Fibroblast of mammary gland (primary cell): ENCODE results near the gene DACT1.

Experiments
- DNase-seq: peaks from one replicate; pipeline ENCODE4 v3.0.0-alpha.2; 2010; ENCODE audit warnings: low read depth
- H3K4me3 ChIP-seq: 2 replicates; pipeline ENCODE4 v1.5.1; 2011; ENCODE audit warnings: low read depth, mild to moderate bottlenecking, low read length, moderate library complexity; ENCODE audit not compliant: control insufficient read depth
- TF ChIP-seq, protein P1 (sequence below): conservative IDR thresholded peaks from 2 replicates; pipeline ENCODE4 v1.5.1; 2011; ENCODE audit warnings: low read depth, low read length, inconsistent platforms; ENCODE audit not compliant: control insufficient read depth, insufficient read depth

DACT1 gene

DNA sequence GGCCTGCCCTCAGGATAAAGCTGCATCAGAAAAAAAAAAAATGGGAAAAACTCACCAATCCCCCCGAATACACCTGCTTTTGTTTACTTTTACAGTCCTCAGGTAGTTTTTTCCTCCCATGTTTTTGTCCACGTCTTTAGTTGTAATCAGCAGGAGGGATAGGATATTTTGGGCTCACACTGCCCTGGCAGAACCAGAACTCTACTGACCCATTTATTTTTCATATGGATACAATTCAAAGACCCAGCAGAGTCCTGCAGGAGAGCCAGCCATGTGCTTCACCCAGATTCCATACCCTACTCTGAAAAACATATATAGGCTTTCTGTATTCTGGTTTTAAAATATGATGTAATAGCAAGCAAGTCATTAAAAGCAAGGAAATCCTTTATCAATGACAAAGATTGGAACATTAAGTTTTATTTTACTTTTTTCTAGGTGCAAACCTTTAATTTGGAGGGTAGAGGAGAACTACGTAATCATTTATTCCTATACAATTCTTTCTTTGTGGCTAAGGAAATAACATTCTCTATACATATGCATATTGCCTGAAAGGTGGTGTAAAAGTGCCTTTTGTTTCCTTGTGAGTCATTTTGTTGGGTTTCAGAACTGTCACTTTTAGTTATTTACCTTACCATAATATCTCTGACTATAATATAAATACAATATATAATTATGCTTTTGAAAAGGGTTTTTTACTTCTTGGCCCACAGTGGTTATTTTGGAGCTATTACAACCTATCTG is 19.1 kb downstream of the DACT1 start:
- TF ChIP-seq, protein P1, sequence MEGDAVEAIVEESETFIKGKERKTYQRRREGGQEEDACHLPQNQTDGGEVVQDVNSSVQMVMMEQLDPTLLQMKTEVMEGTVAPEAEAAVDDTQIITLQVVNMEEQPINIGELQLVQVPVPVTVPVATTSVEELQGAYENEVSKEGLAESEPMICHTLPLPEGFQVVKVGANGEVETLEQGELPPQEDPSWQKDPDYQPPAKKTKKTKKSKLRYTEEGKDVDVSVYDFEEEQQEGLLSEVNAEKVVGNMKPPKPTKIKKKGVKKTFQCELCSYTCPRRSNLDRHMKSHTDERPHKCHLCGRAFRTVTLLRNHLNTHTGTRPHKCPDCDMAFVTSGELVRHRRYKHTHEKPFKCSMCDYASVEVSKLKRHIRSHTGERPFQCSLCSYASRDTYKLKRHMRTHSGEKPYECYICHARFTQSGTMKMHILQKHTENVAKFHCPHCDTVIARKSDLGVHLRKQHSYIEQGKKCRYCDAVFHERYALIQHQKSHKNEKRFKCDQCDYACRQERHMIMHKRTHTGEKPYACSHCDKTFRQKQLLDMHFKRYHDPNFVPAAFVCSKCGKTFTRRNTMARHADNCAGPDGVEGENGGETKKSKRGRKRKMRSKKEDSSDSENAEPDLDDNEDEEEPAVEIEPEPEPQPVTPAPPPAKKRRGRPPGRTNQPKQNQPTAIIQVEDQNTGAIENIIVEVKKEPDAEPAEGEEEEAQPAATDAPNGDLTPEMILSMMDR: no peak
- H3K4me3 ChIP-seq: no peak overlapping the region
- no peak for DNase-seq

DNA sequence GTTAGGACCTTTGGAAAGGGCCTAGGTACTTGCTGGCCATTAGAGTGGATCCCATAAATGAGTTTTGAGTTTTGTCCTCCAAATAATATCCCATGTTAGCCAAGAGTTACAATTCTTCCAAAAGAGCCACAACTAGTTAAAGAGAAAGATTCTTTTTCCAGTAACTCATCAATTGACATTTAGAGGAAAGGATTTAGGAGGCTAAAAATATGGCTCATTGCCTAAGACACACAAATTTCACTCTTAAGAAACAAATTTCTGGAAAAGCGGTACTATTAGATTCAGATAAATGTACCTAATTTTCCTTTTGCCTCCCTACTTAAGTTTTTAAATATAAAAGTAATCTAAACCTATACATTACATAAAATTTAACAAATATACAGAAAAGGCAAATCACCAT is 21.3 kb downstream of the DACT1 start:
- TF ChIP-seq, protein P1: no peak
- H3K4me3 ChIP-seq: no peak overlapping the region
- no peak for DNase-seq

DNA sequence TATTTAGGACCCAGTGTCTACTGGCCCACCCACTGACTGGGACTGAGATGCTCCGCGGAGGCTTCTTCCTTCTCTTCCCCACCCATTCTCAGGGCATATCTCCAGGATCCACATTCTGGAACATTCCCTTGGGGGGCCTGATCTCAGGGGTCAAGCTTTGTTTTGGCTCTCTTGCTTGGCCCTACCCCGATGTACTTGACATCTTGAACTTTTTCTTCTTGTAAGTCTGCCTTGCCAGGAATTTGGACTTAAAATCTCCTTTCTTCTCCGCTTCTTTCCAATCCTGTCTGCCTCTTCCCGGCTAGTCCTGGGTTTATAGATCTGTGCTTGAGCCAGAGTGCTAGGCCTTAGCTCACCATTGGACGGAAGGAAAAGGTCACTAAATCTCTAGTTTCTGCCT is 22.1 kb downstream of the DACT1 start:
- DNase-seq: no peak
- TF ChIP-seq, protein P1: no peak
- H3K4me3 ChIP-seq: no peak overlapping the region

DNA sequence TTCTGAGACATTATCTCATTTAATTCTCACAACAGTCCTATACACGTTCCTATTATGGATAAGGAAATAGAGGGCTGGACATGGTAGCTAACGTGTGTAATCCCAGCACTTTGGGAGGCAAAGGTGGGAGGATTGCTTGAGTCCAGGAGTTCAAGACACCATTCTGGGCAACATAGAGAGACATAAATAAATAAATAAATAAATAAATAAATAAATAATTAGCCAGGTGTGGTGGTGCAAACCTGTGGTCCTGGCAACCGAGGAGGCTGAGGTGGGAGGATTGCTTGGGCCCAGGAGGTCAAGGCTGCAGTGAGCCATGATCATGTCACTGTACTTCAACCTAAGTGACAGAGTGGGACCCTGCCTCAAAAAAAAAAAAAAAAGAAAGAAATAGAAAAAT is 22.6 kb downstream of the DACT1 start:
- DNase-seq: no peak
- TF ChIP-seq, protein P1: no peak
- H3K4me3 ChIP-seq: no peak overlapping the region

DNA sequence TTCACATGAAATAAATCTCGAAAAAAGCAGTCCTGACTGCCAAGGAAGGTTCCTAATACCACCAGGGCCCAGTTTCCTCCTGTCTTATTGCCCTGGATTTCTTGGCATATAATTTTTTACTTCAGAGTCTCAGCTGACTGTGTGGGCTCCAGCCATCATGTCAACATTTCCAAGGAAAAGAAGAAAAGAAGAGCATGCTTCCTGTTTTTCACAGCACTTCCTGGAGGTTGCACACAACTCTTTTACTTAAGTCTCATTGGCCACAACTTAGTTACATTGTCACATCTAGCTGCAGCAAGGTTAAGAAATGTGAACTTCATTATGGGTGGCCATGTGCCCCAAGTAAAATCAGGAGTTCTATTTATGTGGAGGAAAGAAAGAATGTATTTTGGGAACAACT is 24.3 kb downstream of the DACT1 start:
- no peak for DNase-seq
- TF ChIP-seq, protein P1: no peak
- no peak overlapping the region for H3K4me3 ChIP-seq

DNA sequence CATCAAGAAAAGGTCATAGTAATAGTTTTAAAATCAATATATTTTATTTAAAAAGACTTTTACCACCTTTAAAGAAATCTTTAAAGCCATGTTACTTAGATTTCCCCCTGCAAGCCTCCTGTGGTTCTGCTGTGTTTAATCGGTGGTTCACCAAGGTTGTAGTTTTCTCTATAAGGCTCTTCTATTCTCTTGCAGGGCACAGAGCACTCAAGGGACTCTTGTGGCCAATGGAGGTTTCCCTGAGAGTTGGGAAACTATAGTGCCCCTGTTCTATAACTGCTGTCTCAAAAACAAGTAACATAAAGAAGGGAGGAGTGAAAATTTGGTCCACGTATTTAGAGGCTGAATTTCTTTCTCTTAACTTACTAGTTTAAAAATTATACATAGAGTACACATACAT is 25.0 kb downstream of the DACT1 start:
- no peak for DNase-seq
- TF ChIP-seq, protein P1: no peak
- no peak overlapping the region for H3K4me3 ChIP-seq
